Immature natural killer cell (primary cell): Measurements from ENCODE around the gene PLA2R1. TPM values are rescaled to one million over a fixed set of nuclear protein-coding genes. Genes with fewer than 3 reads are reported as not detected.
A peak's percentile ranks its signal among the peaks of the same experiment; 100 is the strongest.

Experiments used
- DNase-seq, 3 donors: peaks; one replicate each; pipeline ENCODE4 v3.0.0; 2022; ENCODE audit warnings: mixed read lengths in 1 of 3
- H3K27ac Mint-ChIP-seq, 6 donors: one replicate each; pipeline ENCODE4 v1.8.0; 2020; ENCODE audit warnings: mixed read lengths in 6 of 6, mild to moderate bottlenecking in 5 of 6, inconsistent platforms in 4 of 6, moderate library complexity in 3 of 6
- H3K27me3 Mint-ChIP-seq, 3 donors: one replicate each; pipeline ENCODE4 v1.8.0; 2020 to 2021; ENCODE audit warnings: low read depth in 3 of 3, mild to moderate bottlenecking in 3 of 3, mixed read lengths in 3 of 3, moderate library complexity in 3 of 3, inconsistent platforms in 1 of 3
- H3K36me3 Mint-ChIP-seq, 3 donors: one replicate each; pipeline ENCODE4 v1.8.0; 2020; ENCODE audit warnings: mixed read lengths in 3 of 3, inconsistent platforms in 2 of 3, mild to moderate bottlenecking in 2 of 3
- H3K4me1 Mint-ChIP-seq, 2 donors: one replicate each; pipeline ENCODE4 v1.8.0; 2020; ENCODE audit warnings: inconsistent platforms in 2 of 2, mild to moderate bottlenecking in 2 of 2, mixed read lengths in 2 of 2, moderate library complexity in 1 of 2
- H3K4me3 Mint-ChIP-seq, 5 donors: one replicate each; pipeline ENCODE4 v1.8.0; 2020; ENCODE audit warnings: mild to moderate bottlenecking in 5 of 5, mixed read lengths in 5 of 5, inconsistent platforms in 3 of 5, moderate library complexity in 3 of 5
- H3K9me3 Mint-ChIP-seq, 6 donors: one replicate each; pipeline ENCODE4 v1.8.0; 2020; ENCODE audit warnings: mild to moderate bottlenecking in 6 of 6, mixed read lengths in 6 of 6, inconsistent platforms in 4 of 6, moderate library complexity in 3 of 6
- polyA plus RNA-seq, 3 donors: library from polyadenylated mRNA; unstranded; fragments of 300-500 nt; fragmentation: Illumina TruSeq; gene quantifications; one replicate each; pipeline ENCODE4 v1.2.3, GENCODE V29; 2021

PLA2R1 gene
- polyA plus RNA-seq, 3 donors from 2014 or later: not detected

GRCh38 chr2:159908623-159909022 is 153.8 kb downstream of the PLA2R1 start:
- Mint-ChIP-seq H3K27me3 (peaks cover 2 to 7% (median 6%) of the 10 kb centered on the region in 3 donors), H3K4me1 (peaks cover 8 to 16% of the 10 kb centered on the region in 2 donors), H3K4me3 (no peak overlapping the region), H3K9me3 (no peaks in the 10 kb centered on the region), H3K36me3 (no peaks in the 10 kb centered on the region), H3K27ac (no peak overlapping the region)
- no peak for DNase-seq

- H3K27ac Mint-ChIP-seq: peak overlapping the region in 1 of 6 donors; percentile 29
Measured at GRCh38 chr2:159907909-159908308, 154.5 kb downstream of the PLA2R1 start.

GRCh38 chr2:159905926-159906714 is 156.3 kb downstream of the PLA2R1 start:
- Mint-ChIP-seq H3K27ac (peak overlapping the region in 2 of 6 donors; percentile 41 to 60), H3K4me1 (peaks cover 22 to 37% of the 10 kb centered on the region in 2 donors), H3K36me3 (no peaks in the 10 kb centered on the region), H3K9me3 (no peaks in the 10 kb centered on the region), H3K27me3 (peaks cover 2 to 7% (median 6%) of the 10 kb centered on the region in 3 donors), H3K4me3 (peak overlapping the region in 3 of 5 donors; percentile 97 to 100 (median 98))
- no peak for DNase-seq

More at GRCh38 chr2:159907909-159908308, 154.5 kb downstream of the PLA2R1 start:
- Mint-ChIP-seq H3K9me3 (no peaks in the 10 kb centered on the region), H3K4me3 (no peak overlapping the region), H3K4me1 (peaks cover 15 to 24% of the 10 kb centered on the region in 2 donors), H3K27me3 (peaks cover 2 to 7% (median 6%) of the 10 kb centered on the region in 3 donors), H3K36me3 (no peaks in the 10 kb centered on the region)
- DNase-seq: no peak

- Mint-ChIP-seq H3K9me3 (no peaks in the 10 kb centered on the region), H3K4me3 (peak overlapping the region; percentile 96 to 100 (median 98)), H3K27me3 (peaks cover 2 to 7% (median 6%) of the 10 kb centered on the region in 3 donors), H3K27ac (peak overlapping the region in 5 of 6 donors; percentile 79 to 89 (median 82)), H3K36me3 (no peaks in the 10 kb centered on the region), H3K4me1 (peaks cover 22 to 38% of the 10 kb centered on the region in 2 donors)
- DNase-seq: no peak
Measured at GRCh38 chr2:159904959-159905305, 157.5 kb downstream of the PLA2R1 start.

- peak; percentile 75 for DNase-seq
- peaks cover 2 to 7% (median 6%) of the 10 kb centered on the region in 3 donors for H3K27me3 Mint-ChIP-seq
- no peaks in the 10 kb centered on the region for H3K9me3 Mint-ChIP-seq
- peak within 1 kb of the TSS; percentile 96 to 100 (median 98) for H3K4me3 Mint-ChIP-seq
- H3K36me3 Mint-ChIP-seq: no peaks in the 10 kb centered on the region
- H3K27ac Mint-ChIP-seq: peak within 1 kb of the TSS; percentile 82 to 99 (median 98)
- peaks cover 25 to 38% of the 10 kb centered on the region in 2 donors for H3K4me1 Mint-ChIP-seq
Measured at GRCh38 chr2:159904127-159904958, 158.1 kb downstream of the PLA2R1 start, which contains the start of gene LY75. Gene LY75, minus strand, starts transcription at chr2:159904756.

GRCh38 chr2:159903443-159904126 is 158.8 kb downstream of the PLA2R1 start:
- peak; percentile 64 to 70 (median 66) for DNase-seq
- Mint-ChIP-seq H3K4me1 (peaks cover 25 to 38% of the 10 kb centered on the region in 2 donors), H3K27me3 (peaks cover 2 to 7% (median 6%) of the 10 kb centered on the region in 3 donors), H3K9me3 (no peaks in the 10 kb centered on the region), H3K36me3 (no peaks in the 10 kb centered on the region), H3K27ac (peak overlapping the region; percentile 82 to 99 (median 98)), H3K4me3 (peak overlapping the region; percentile 96 to 100 (median 98))

GRCh38 chr2:159902722-159903121 is 159.7 kb downstream of the PLA2R1 start:
- Mint-ChIP-seq H3K36me3 (peaks cover 0 to 7% (median 6%) of the 10 kb centered on the region in 3 donors), H3K4me3 (peak overlapping the region; percentile 96 to 100 (median 98)), H3K27me3 (peaks cover 2 to 7% (median 6%) of the 10 kb centered on the region in 3 donors), H3K4me1 (peaks cover 25 to 45% of the 10 kb centered on the region in 2 donors), H3K27ac (peak overlapping the region; percentile 82 to 99 (median 98)), H3K9me3 (no peaks in the 10 kb centered on the region)
- no peak for DNase-seq

GRCh38 chr2:159900343-159900742 is 162.1 kb downstream of the PLA2R1 start:
- no peaks in the 10 kb centered on the region for H3K9me3 Mint-ChIP-seq
- H3K4me1 Mint-ChIP-seq: peaks cover 25 to 49% of the 10 kb centered on the region in 2 donors
- no peak for DNase-seq
- H3K27me3 Mint-ChIP-seq: peaks cover 0 to 6% (median 3%) of the 10 kb centered on the region in 3 donors
- no peak overlapping the region for H3K27ac Mint-ChIP-seq
- peaks cover 0 to 7% (median 6%) of the 10 kb centered on the region in 3 donors for H3K36me3 Mint-ChIP-seq
- H3K4me3 Mint-ChIP-seq: no peak overlapping the region

GRCh38 chr2:159898441-159898840 is 164.0 kb downstream of the PLA2R1 start:
- Mint-ChIP-seq H3K27me3 (peaks cover 0 to 2% (median 0%) of the 10 kb centered on the region in 3 donors), H3K9me3 (no peaks in the 10 kb centered on the region), H3K4me1 (peaks cover 16 to 40% of the 10 kb centered on the region in 2 donors), H3K27ac (no peak overlapping the region), H3K36me3 (peaks cover 5 to 11% (median 11%) of the 10 kb centered on the region in 3 donors), H3K4me3 (no peak overlapping the region)
- DNase-seq: no peak

GRCh38 chr2:159897720-159898119 is 164.7 kb downstream of the PLA2R1 start:
- Mint-ChIP-seq H3K36me3 (peaks cover 6 to 15% (median 12%) of the 10 kb centered on the region in 3 donors), H3K27ac (no peak overlapping the region), H3K4me1 (peaks cover 8 to 34% of the 10 kb centered on the region in 2 donors), H3K27me3 (peaks cover 0 to 2% (median 0%) of the 10 kb centered on the region in 3 donors), H3K9me3 (no peaks in the 10 kb centered on the region), H3K4me3 (no peak overlapping the region)
- DNase-seq: no peak

GRCh38 chr2:159897081-159897480 is 165.3 kb downstream of the PLA2R1 start:
- Mint-ChIP-seq H3K27ac (no peak overlapping the region), H3K4me3 (no peak overlapping the region), H3K9me3 (no peaks in the 10 kb centered on the region), H3K4me1 (peaks cover 5 to 32% of the 10 kb centered on the region in 2 donors), H3K36me3 (peaks cover 6 to 18% (median 18%) of the 10 kb centered on the region in 3 donors), H3K27me3 (peaks cover 0 to 2% (median 0%) of the 10 kb centered on the region in 3 donors)
- DNase-seq: no peak

GRCh38 chr2:159895258-159896065 is 167.0 kb downstream of the PLA2R1 start:
- DNase-seq: no peak
- H3K27ac Mint-ChIP-seq: peak overlapping the region in 1 of 6 donors; percentile 1
- no peak overlapping the region for H3K4me3 Mint-ChIP-seq
- H3K36me3 Mint-ChIP-seq: peaks cover 6 to 20% (median 18%) of the 10 kb centered on the region in 3 donors
- H3K9me3 Mint-ChIP-seq: no peaks in the 10 kb centered on the region
- peaks cover 0 to 2% (median 0%) of the 10 kb centered on the region in 3 donors for H3K27me3 Mint-ChIP-seq
- peaks cover 3 to 28% of the 10 kb centered on the region in 2 donors for H3K4me1 Mint-ChIP-seq
